GM12892 (cell line): Measurements from ENCODE around the gene CRPPA.

Experiments
- POLR2A ChIP-seq: IDR thresholded peaks from 2 replicates; pipeline ENCODE4 v1.6.1; 2011; ENCODE audit warnings: low read depth, low read length, control low read depth
- POLR2AphosphoS5 ChIP-seq: IDR thresholded peaks from 2 replicates; pipeline ENCODE4 v1.6.1; 2011; ENCODE audit warnings: low read depth, low read length, control low read depth

DNA sequence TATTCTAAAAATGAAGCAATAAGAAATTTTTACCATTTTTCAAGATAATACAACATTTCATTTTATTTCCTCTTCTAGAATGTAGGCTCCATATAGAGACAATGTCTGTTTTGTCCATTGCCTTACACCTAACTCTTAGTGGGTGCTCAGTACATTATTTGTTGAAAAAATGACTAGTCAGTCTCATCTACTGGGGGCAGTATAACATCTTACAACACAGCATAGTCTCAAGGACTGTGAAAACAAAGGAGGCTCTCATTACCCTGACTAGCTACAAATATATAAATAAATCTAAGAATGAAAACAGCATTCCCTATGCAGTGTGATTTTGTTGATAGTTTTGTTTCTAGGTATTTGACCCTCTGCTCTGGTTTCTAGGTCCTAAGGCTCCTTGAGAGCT, 11.6 kb downstream of the CRPPA start:
- TF ChIP-seq POLR2A (no peak), POLR2AphosphoS5 (no peak)
